Measurements from ENCODE around the gene KRT85. TPM values are rescaled to one million over a fixed set of nuclear protein-coding genes. Genes with fewer than 3 reads are reported as not detected.

KRT85 gene
- total and polyA plus RNA-seq, 2 donors (not counting 3 experiments of a cell fraction or from before 2014, with no cell fraction given), result not detected

DNA sequence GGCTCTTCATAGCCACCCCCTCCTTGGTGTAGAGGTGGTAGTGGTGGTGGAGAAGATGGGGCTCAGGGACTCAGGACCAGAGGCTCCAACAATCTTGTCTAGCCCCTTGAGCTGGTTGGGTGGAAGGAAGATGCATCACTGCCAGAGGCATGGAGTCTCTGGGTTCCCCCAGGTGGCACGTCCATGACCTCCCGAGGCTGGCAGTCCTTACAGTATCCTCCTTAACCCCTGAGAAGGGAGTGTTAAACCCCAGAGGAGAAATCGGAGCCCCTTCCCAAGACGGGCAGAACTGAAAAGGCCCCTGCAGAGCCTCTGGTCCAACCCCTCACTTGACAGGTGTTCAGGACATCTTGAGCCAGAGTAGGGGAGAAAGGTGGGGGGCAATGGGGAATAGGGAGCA, 55.2 kb downstream of the KRT85 start:
- dilution Hi-C loops (cut with MboI; ENCODE audit: extremely low pct_ligation_motif_present, low sequenced_read_pairs) (no loop called here), intact Hi-C loops (cut with micrococcal nuclease) (no loop called here)
- H3K36me3 ChIP-seq (ENCODE audit: control insufficient read depth in 2 of 2, extremely low read depth in 1 of 2, insufficient read depth in 2 of 2, low read length in 2 of 2), result no peaks in the 10 kb centered on the region
- TF ChIP-seq POLR2A (IDR thresholded peaks at IDR 0.05; ENCODE audit: low read depth, low read length), result no peak
- no peak for TF ChIP-seq CTCF (IDR thresholded peaks at IDR 0.05; ENCODE audit: extremely low read depth in 1 of 2, insufficient read depth in 1 of 2, low read depth in 1 of 2, low read length in 2 of 2)
- no peak for TF ChIP-seq FOS (IDR thresholded peaks at IDR 0.05; ENCODE audit: borderline replicate concordance, insufficient read depth, low read length)
- no peak for TF ChIP-seq MAX (IDR thresholded peaks at IDR 0.05; ENCODE audit: insufficient read depth, insufficient read length)
- no peak for TF ChIP-seq EZH2 (IDR thresholded peaks at IDR 0.05; ENCODE audit: borderline replicate concordance, low read depth, low read length, severe bottlenecking)
- TF ChIP-seq GATA2 (IDR thresholded peaks at IDR 0.05; ENCODE audit: insufficient read depth, insufficient read length, low read depth, low read length), result no peak
- TF ChIP-seq JUN (IDR thresholded peaks at IDR 0.05; ENCODE audit: borderline replicate concordance, insufficient read depth, insufficient read length, low read depth), result no peak
- TF ChIP-seq MYC (IDR thresholded peaks at IDR 0.05; ENCODE audit: low read depth, low read length), result no peak
- no peak for TF ChIP-seq POLR2AphosphoS5 (IDR thresholded peaks at IDR 0.05; ENCODE audit: insufficient read depth, low read depth, low read length)
- CTCF ChIA-PET, result interaction anchor here (1.0 to 3.7 kb wide), 10 partner anchors 13 to 553 kb away, joined by 3 to 32 read pairs (median 5); no protein-coding TSS in a partner anchor
- no peak overlapping the region for H3K9ac ChIP-seq (replicated peaks; ENCODE audit: extremely low read depth, insufficient read depth, low read length)
- no peak for FAIRE-seq
- no TSS peak for BruUV-seq (replicated peaks)
- POLR2A ChIA-PET, result no interaction called here
- H3K27ac ChIP-seq (ENCODE audit: insufficient read depth, low read depth, low read length), result no peak overlapping the region
- H3K9me1 ChIP-seq (replicated peaks; ENCODE audit: control insufficient read depth, extremely low read depth, insufficient read depth, low read length), result no peaks in the 10 kb centered on the region
- no peaks in the 10 kb centered on the region for H4K20me1 ChIP-seq (replicated peaks; ENCODE audit: control insufficient read depth, extremely low read depth, insufficient read depth, low read length)
- DNase-seq (ENCODE audit: low read depth, low spot score), result no peak
- H3K4me2 ChIP-seq (ENCODE audit: insufficient read depth, low read length), result no peak overlapping the region
- peaks cover 54 to 55% of the 10 kb centered on the region in 2 experiments for H3K27me3 ChIP-seq (ENCODE audit: control insufficient read depth in 2 of 2, insufficient read depth in 2 of 2, low read length in 2 of 2)
- H3K4me3 ChIP-seq (replicated peaks in 1 of 3; ENCODE audit: insufficient read depth in 1 of 3, low read depth in 1 of 3, low read length in 3 of 3), result no peak overlapping the region
- no peak overlapping the region for H2AFZ ChIP-seq (ENCODE audit: low read depth, low read length)
- H3K4me1 ChIP-seq (ENCODE audit: control insufficient read depth, extremely low read depth, insufficient read depth, low read length), result no peaks in the 10 kb centered on the region
- no peaks in the 10 kb centered on the region for H3K79me2 ChIP-seq (ENCODE audit: control insufficient read depth, insufficient read depth, low read length)
- H3K9me3 ChIP-seq (replicated peaks; ENCODE audit: control insufficient read depth, insufficient read depth, low read length), result no peaks in the 10 kb centered on the region

Measured in endothelial cell of umbilical vein (primary cell).